NT2/D1 (cell line): ENCODE measurements around the gene DYRK3.

ENCODE experiments used
- SUZ12 ChIP-seq: IDR thresholded peaks from 2 replicates; pipeline ENCODE4 v1.6.1; 2011; ENCODE audit not compliant: insufficient read length, insufficient read depth; ENCODE audit errors: extremely low read depth
- YY1 ChIP-seq: IDR thresholded peaks from 2 replicates; pipeline ENCODE4 v1.6.1; 2011; ENCODE audit not compliant: insufficient read length, insufficient read depth
- ZNF274 ChIP-seq: IDR thresholded peaks from 2 replicates; pipeline ENCODE4 v1.6.1; 2011; ENCODE audit warnings: mild to moderate bottlenecking, low read depth, low read length

- TF ChIP-seq YY1 (no peak), ZNF274 (no peak), SUZ12 (no peak)
Observed at GRCh38 chr1:206643118-206643698, 7.9 kb downstream of the DYRK3 start.
